NCI-H1694 (cell line): ENCODE results near the gene SIX1.
A peak's percentile ranks its signal among the peaks of the same experiment; 100 is the strongest.

Source experiments
- DNase-seq: peaks from one replicate; lab custom pipeline; 2025; lab: John Stamatoyannopoulos, UW

Gene SIX1

DNA sequence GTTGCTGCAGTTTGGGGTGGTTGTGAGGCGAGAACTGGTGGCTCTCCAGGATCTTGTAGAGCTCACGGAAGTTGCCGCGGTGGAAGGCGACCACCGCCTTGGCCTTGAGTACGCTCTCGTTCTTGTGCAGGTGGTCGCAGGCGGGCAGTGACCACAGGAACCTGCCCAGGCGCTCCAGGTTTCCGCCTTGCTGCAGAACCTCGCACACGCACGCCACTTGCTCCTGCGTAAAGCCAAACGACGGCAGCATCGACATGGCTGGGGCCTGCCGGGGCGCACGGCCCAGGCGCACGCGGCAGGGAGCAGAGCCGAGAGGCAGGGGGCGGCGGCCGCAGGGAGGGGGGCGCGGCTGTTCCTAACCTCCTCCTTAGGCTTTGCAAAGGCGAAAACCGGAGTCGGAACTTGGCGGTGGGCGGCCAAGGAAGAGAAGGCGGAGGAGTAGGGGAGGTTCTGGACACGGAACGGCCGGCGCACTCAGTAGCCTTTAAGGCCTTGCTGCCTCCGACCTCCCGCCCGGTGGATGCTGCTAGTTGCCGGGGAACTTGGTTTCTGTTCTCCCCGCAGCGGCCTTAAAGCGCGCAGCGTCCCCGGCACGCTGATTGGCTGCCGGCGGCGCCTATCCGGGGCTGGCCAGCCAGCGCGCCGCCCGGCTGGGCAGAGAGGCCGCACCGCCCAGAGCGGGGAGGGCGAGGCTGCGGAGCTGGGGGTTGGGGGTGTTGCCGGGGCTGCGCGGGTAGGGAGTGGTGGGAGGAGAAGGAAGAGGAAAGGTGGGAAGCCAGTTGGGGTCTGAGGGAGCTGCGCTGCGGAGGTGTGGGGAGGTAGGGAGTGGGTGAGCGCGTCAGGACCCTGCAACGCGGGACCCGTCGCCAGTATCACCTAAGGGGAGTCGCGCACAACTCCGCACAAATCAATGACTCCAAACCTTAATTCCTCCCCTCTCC, at the start of gene SIX1:
TSS of gene SIX1 (minus strand) at position 544 of the 941 bp plus-strand sequence. CDS start at position 256, 288 bp downstream.
- peak; percentile 83 for DNase-seq

GRCh38 chr14:60695327-60695726, 46.0 kb upstream of the SIX1 start:
- DNase-seq, result no peak

GRCh38 chr14:60691383-60692113, 42.3 kb upstream of the SIX1 start:
- no peak for DNase-seq

GRCh38 chr14:60686865-60687264, 37.6 kb upstream of the SIX1 start:
- DNase-seq, result no peak

- DNase-seq, result no peak
Observed at GRCh38 chr14:60684203-60684602, 34.9 kb upstream of the SIX1 start.

GRCh38 chr14:60681271-60681670, 32.0 kb upstream of the SIX1 start:
- no peak for DNase-seq

GRCh38 chr14:60680511-60680910, 31.2 kb upstream of the SIX1 start:
- DNase-seq, result no peak

GRCh38 chr14:60679566-60680258, 30.4 kb upstream of the SIX1 start:
- no peak for DNase-seq

DNA sequence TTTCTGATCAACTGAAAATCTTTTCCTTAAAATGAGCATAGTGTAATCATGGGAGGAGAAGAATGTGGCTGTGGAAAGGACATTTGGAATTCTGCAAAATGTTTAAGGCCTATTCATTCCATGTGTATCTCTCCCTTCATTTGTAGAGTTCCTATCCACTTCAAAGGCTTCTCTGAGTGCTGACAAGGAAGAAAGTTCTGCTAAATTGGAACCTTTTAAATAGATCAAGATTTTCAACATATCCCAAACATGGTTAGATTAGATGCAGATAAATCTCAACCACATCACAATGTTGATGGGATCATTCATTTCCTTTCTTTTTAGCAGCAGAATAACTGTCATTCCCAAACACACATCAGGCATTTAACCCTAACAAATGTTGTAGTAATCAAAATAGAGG, 28.4 kb upstream of the SIX1 start:
- DNase-seq, result no peak

DNA sequence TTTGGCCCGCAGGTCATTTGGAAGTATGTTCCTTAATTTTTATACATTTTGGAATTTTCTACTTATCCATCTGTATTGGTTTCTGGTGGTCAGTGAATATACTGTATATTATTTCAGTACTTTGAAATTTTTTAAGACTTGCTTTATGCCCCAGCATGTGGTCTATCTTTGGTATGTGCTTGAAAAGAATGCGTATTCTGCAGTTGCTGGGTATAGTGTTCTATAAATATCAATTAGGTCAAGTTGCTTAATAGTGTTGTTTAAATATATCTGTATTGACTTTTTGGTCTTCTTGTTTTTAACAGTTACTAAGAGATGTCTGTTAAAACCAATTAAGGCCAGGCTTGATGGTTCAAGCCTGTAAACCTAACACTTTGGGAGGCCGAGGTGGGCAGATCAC, 21.7 kb upstream of the SIX1 start:
- DNase-seq, result no peak

DNA sequence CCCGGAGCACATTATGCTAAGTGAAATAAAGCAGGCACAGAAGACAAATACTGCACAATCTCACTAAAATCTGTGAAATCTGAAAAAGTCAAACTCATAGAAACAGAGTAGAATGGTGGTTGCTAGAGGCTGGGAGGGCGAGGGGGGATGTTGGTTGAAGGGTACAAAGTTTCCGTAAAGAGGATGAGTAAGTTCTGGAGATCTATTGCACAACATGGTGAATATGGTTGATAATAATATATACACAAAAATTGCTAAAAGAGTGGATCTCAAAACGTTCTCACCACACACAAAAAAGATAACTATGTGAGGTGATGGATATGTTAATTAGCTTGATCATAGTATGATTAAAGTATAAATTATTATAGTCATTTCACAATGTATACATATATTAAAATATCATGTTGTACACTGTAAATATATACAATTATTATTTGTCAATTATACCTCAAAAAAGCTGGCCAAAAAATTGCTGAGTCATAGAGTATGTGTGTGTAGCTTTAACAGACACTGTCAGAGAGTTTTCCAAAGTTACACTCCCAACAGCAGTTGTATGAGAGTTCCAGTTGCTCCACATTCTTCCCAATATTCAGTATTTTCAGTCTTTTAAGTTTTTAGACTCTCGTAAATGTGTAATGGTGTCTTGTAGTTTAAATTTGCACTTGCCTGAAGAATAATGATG, 19.3 kb upstream of the SIX1 start:
- no peak for DNase-seq

DNA sequence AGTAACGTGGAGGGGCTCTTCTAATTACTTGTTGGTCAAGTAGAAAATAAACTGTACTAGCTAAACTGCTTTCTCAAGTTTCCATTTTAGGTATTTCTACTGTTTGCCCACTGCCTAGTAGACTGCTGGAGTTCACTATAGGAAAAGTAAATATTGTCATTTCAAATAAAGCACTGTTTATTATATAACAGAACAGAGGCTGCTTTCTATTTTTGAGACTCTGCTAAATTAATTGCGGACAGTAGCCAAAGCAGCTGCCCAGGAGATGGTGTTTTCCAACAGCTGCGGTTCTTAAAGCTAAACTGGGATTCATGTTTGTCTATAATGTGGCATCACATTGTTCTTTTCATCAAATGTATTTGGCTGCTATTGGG, 15.9 kb upstream of the SIX1 start:
- DNase-seq, result no peak

GRCh38 chr14:60662982-60663381, 13.7 kb upstream of the SIX1 start:
- DNase-seq, result no peak

GRCh38 chr14:60661721-60662120, 12.4 kb upstream of the SIX1 start:
- no peak for DNase-seq

- no peak for DNase-seq
Observed at GRCh38 chr14:60658909-60659585, 9.8 kb upstream of the SIX1 start.

GRCh38 chr14:60658211-60658690, 9.0 kb upstream of the SIX1 start:
- no peak for DNase-seq

DNA sequence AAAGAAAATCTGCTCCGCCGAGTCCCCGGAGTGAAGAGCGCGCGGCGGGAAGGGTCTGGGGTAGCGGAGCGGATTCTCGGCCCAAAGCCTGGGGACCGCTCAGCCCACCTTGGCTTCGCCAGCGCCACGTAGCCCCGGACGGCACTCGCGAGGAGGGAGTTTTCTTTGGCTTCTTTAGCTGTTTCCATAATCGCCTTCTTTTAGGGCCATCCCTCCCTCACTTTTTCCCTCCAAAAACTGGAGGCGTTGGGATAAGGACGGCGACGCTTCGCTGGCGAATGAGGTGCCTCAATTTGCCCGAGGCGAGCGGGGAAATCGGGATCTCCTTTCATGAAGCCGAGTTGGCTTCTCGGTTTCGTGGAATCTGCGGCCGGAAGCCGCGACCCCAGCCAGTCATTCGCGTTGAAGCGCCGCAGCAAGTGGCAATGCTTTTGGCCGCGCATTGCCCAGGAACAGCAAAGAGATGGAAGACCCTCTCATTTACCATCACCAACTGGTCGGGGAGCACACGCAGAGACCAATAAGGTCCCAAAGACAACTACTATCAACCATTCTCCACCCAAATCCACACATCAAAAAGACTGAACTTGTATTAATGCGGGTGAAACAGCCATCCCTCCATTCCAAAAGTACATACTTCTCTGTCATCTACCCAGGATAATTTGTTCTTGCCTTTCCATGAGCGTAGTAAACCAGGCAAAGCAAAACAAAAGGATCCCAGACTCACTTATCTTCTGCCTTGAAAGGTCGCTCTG, 8.4 kb upstream of the SIX1 start:
- no peak for DNase-seq

- DNase-seq, result no peak
Observed at GRCh38 chr14:60656686-60657455, 7.6 kb upstream of the SIX1 start.

- DNase-seq, result no peak
Observed at GRCh38 chr14:60655898-60656685, 6.8 kb upstream of the SIX1 start.
